ENCODE measurements around the gene AIFM1.

The AIFM1 gene

DNA sequence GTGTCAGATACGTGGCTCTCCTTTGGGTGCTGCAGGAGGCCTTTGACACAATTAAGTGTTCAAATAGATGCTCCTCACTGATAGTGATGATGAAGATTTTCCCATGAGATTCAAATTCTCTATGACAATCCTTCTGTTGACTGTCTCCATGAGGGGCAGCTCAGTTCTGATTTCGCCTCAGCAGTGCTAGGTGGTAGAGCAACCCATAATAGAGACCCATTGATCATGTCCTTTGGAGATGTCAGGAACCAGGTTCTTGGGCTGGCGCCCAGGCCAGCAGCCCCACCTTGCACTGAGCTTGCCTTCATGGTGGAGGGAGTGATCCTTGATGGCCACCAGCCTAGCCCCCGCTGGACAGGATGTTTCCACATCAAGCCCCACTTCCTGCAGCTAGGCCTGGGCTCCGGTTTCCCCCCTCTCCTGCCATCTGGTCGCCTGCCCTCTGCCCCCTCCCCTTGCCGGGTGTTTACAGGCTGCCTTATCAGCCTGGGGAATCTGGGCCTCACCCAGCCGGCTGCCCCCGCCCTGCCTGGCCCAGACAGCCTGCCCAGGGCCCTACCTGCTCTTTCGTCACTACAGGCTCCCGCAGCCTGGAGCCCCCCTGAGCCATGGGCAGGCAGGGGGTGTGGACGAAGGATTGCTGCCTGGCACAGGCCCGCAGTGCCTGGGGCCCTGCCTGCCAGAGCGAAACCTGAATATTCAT is 68.0 kb downstream of the AIFM1 start:
- no peak overlapping the region for H3K27ac ChIP-seq
- no peak for DNase-seq (ENCODE audit: low read depth, low spot score)

DNA sequence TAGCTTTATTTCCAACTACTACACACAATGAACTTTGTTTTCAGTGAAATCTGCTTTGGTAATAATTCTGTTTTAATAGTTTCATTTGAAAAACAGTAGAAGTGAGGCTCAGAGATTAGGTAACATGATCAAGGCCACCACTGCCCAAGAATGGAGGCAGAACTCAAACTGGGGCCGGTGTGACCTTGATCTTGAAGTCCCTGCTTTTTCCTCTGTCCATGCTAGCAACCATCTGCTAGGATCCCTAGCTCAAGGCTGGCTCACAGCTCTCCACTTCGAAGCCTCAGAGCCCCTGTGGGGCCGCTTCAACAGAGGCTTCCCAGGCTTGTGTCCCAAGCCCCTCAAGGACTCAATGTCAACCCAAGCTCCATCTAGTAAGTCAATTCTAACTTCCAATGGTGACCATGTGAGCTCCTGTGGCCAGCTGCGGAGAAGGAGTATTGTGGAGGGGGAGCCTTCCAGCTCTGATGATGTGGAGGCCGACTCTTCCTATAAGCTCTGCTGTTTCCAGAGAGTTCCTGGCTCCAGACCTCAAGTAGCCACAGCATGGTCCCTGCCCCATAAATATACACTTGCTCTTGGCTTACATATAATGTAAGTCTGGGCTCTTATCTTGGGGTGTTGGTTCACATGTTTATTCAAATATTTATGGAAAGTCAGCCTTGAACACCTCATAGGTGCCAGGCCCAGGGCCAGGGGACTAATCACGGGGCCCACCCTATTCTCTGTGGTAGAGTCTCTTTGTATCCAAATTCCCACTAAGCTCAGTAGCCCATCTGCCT is 70.2 kb downstream of the AIFM1 start:
- DNase-seq (ENCODE audit: low read depth, low spot score) = no peak
- no peak overlapping the region for H3K27ac ChIP-seq

DNA sequence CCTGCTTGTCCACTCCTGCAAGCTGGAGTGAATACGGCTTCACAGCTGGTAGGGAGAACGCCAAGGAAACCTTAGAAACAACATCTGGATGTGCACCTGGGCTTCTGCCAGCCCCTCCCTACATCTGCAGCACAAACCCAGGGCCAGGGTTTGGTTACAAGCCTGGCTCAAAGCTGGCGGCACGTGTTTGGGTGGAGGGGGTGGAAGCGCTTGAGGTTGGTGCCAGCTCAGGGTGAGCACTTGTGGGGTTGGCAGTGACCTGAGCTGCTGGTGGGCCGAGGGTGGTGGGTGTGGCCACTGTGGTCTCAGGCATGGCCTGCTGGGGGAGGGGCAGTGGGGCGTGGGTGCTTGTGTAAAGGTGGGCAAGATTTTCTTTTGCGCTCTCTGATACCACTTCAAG is 70.9 kb downstream of the AIFM1 start:
- no peak overlapping the region for H3K27ac ChIP-seq
- no peak for DNase-seq (ENCODE audit: low read depth, low spot score)

DNA sequence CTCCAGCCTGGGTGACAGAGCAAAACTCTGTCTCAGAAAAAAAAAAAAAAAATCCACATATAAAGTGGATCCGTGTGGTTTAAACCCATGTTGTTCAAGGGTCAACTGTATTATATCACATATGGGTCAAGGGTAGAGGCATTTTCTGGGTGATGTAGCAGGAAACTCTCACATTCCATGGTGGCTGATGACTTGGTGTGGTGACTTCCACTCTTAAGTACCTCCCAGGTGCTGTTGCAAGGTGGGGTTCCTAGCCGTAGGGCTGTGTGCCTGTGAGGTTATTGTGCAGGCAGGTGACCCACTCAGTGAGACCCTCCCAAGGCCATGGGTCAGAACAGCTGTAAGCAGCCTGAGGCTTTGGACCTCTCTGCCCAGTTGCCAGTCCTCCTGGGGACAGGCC is 72.4 kb downstream of the AIFM1 start:
- no peak overlapping the region for H3K27ac ChIP-seq

DNA sequence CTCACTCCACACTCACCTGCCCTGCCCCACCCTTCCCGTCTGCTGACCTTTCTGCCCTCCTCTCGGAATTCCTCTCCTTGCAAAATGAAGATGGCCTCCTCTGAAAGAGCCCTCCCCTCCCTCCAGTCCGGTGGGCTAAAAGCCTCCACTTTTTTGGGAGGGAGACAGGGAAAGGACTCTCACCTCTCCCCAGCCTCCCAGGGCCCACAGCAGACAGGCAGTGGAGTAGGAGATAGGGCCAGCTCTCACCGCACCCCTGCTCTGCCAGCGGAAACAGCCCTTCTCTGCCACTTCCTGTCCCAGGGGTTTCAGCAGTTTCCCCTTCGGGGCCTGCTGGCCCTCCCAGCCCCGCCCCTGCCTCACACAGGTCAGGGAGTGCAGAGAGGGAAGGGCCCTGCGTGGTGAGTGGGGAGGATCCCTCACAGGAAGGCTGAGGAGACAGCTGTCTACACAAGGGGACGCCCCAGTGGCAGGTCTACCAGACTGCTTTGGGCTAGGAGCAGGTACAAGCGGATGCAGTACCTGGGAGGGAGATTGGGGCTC is 73.6 kb downstream of the AIFM1 start:
- no peak for DNase-seq (ENCODE audit: low read depth, low spot score)
- no peak overlapping the region for H3K27ac ChIP-seq

More for the DNA sequence above, 72.4 kb downstream of the AIFM1 start:
- no peak for DNase-seq (ENCODE audit: low read depth, low spot score)

DNA sequence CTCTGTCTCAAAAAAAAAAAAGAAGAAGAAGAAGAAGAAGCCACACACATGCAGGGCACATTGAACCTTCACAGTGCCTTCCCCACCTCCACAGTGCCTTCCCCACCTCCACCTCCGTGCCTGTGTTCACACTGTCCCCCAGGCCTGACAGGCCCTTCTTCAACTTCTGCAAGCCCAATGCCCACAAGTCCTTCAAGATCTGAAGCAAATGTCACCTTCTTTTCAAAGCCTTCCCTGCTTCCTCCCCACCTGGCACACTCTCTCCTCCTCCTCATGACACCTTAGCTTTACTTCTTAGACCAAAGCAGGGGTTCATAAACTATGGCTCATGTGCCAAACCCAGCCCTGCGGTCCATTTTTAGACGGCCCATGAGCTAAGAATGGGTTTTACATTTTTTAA is 75.3 kb downstream of the AIFM1 start:
- DNase-seq (ENCODE audit: low read depth, low spot score) = no peak
- no peak overlapping the region for H3K27ac ChIP-seq

DNA sequence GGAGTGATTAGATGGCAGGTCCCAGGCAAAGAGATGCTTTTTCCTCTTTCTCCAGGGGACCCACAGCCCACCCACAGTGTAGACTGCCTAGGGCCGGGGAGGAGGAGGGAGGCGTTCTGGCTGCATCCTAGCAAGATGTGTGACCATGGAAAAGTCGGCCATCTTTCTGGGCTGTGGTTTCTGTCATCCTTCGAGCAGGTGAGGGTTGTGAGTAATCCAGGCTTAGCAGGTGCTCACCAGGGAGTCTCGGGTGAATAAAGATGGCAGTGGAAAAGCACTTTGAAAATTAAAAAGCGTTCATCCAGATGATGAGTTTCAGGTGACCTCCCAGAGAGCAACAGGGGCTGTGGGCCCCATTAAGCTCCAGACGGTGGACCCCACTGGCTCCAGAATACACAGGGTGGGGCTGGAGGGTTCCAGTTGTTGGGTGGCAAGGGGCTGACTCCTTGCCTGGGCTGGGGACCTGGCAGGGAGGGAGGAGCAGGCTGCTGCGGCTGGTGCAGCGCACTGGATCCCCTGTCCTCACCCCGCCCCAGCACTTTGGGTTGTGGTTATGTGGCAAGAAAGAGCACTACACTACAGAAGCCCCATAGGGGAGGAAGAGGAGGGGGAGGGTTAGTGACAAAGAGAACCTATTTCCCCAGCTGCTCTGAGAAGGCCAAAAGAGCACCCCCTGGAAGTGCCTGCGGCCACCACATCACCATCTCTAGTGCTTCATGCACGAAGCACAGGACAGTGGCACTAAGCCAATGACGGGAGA is 79.0 kb downstream of the AIFM1 start:
- DNase-seq (ENCODE audit: low read depth, low spot score) = no peak
- no peak overlapping the region for H3K27ac ChIP-seq

DNA sequence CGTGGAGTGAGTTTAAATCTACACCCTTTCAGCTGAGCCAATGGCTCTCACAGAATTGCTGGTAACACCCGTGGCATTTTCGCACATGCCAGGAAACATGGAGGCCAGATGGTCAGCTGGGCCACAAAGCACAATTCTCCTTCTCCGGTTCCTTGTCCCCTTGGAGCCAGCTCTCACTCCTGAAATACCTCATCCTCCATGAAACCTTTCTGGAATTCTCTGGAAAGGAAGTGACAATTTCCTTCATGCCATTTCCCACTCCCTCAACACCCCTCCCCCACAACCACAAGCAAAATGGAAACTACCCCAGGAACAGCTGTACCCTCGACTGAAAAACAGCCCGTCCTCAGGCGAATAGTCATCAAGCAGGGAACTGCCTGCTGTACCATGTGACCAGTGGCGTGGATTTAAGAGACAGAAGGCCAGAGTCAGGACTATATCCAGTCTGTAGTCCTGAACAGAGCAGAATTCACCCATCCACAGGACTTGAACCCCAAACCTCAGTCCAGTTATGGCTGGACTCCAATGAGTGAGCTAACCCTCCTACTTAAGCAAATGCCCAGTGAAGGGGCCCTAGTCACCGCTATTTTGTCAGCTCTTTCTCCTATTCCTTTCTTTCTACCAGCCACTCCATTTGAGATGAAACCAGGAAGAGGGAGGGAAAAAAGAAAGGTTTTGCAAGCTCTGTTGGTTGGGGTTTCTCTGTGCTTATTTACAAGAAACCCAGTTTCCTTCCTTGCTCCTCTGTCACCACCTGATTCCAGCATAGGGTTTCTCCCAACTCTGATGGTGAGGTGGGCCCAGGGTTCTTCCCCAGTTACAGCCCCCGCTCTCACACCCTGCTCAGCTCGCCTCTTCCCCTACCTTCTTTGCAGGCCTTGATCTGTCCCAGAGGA is 79.8 kb downstream of the AIFM1 start:
- no peak for DNase-seq (ENCODE audit: low read depth, low spot score)
- no peak overlapping the region for H3K27ac ChIP-seq

DNA sequence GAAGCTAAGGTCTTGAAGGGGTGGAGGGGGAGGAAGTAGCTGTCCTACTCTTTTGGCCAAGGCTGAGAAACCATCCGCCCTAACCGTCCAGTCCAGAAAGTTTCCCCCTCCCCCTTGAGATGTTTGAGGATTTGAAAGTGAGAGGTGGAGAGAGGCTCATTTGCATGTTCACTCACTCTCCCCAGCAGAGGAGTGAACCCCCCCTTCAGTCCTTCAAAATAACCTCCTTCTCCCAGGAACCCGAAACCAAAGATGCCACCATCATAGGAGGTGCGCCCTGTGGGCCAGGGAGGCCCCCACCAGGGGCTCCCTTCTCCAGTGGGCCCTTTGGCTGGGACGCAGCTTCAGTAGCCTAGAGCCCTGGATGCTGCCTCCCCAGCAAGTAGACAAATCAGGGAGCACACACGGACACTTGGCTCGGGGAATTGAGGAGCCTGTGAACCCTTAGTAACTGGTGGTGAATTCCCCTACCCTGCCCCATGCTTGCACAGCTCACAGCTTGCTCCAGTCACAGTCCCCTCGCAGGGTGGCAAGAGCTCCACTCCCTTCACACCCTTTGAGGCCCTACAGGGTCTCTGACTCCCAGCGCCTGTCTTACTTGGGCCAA is 80.9 kb downstream of the AIFM1 start:
- H3K27ac ChIP-seq = no peak overlapping the region
- DNase-seq (ENCODE audit: low read depth, low spot score) = no peak

DNA sequence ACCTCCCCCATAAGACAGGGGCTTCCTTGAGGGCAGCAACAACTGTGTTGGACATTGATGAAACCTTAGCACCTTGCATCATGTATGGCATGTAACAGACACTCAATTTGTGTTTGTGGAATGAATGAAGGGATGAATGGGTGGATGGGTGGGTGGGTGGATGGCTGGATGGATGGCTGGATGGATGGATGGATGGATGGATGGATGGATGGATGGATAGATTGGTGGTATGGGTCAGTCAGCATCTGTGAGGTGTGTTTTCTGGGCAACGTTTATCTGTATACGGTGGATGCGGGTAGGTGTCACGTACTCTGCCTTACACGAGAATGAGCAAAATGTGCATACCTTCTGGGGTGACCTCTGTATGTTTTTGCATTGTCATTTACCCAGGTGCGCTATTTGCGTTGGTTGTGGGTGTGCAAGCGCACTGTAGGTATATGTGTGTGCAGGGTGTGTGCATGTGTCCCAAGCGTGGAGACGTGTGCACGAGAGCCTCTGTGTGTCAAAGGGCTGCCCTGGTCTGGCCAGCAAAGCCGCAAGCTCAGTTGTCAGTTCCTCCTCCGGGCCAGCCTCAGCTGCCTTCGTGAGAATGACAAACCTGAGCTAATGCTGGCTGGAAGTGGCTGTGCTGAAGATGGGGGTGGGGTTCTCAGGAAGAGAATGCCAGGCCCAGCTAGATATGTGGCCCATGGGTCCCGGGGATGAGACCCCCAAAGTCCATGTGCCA is 81.8 kb downstream of the AIFM1 start:
- DNase-seq (ENCODE audit: low read depth, low spot score) = no peak

DNA sequence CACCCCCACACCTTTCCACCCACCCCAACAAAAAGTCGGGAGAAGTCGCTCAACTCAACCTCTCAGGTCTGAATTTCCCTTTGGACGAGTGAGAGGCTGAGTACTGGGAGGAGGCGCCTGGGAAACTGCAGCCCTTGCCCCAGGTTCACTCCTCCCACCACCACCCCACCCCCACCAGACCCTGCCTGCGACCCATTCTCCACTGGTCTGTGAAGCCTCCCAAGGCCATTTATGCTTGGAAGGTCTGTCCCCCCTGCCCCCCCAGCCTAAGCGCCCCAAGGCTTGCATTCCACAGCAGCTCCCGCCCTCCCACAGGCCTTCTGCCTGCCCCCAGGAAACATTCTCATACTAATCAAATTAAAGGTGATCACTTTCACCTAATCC is 82.5 kb downstream of the AIFM1 start:
- no peak overlapping the region for H3K27ac ChIP-seq
- no peak for DNase-seq (ENCODE audit: low read depth, low spot score)

More for the DNA sequence above, 81.8 kb downstream of the AIFM1 start:
- no peak overlapping the region for H3K27ac ChIP-seq

DNA sequence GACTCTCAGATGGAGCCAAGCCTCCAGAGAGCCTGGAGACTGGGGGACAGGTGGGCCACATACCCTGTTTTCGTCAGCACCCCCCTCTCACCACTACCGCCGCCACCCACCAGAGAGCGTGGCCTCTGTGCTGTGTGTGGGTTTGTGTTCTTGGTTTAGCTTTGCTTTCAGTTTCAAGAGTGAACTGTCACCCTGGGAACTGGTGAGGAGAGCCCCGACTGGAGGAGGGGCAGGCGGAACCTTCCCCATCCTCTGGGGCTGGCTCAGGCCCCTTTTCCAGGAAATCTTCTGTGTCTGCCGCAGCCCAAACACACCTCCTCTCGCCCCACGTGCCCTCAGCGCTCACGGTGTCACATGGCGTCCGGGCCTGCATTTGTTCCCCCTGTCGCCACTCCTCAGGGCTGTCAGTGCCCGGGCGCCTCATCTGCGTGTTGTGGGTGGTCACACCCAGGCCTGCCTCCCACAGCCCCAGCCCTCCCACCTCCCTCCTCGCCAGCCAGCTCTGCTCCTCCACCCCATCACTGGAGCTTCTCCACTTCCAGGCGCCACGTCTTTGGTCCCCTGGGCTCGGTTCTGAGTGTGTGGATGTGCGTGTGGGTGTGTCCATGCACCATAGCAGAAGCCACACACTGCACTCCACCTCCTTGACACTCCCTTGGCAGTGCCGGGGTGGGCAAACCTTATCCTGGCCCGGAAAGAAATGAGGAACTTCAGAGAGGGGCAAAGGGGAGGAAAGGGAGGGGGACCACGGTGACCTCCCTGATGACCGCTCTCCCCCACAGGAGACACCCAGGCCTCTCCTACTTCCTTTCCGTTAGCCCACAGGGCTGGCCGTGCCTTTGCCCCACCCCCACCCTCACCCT is 83.2 kb downstream of the AIFM1 start:
- H3K27ac ChIP-seq = no peak overlapping the region

DNA sequence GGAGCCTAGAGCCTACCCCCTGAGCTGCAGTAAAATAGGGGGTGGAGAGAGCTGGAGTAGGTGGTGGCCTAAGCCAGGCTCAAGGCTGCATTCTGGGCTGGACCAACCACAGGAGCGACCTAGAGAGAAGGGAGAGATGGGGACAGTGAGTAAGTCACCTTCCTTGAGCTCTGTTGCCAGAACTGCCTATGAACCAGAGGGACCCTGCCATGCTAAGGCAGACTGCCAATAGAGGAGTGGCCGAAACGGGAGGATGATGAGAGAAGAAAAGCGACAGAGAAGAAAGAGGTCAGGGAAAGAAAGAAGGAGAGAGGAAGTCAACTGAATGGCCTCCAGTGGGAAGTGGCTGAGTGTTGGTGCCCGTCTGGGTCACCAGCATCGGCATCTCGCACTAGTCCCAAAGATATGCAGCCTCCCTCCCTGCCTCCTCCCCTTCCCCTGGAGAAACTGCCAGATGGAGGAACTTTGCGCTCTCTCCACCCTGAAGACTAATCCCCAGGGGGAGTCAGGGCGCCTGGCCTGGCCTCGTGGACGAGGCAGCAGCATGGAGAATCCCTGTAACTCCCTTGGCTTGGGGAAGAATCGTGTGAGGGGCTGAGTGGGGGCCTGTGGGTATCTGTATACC is 84.1 kb downstream of the AIFM1 start:
- H3K27ac ChIP-seq = no peak overlapping the region

More for the DNA sequence above, 83.2 kb downstream of the AIFM1 start:
- no peak for DNase-seq (ENCODE audit: low read depth, low spot score)

DNA sequence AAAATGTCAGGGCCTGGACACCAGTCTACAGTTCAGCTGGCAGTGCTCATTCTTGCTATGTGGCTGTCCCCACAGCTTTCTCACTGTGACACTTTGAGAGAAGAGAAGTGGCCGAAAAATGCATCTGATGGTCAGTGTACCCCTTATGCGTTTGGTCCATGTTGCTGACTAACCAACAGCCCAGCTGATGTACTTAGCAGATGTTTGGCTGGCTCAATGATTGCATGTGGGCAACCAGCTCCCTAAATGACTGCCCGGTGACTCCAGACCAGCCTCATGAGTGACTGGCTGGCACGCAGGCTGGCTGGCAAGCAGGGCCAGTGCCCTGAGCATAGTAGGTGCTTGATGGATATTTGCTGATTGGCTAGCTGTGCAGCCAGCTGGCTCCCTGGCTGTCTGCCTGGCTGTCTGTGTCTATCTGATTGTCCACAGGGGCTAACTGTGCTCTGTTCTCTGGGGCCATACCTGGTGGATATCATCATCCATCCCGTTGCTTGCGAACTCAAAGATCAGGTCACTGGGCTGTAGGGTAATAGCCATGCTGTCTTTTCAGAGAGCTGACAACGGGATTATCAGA is 84.8 kb downstream of the AIFM1 start:
- no peak overlapping the region for H3K27ac ChIP-seq
- no peak for DNase-seq (ENCODE audit: low read depth, low spot score)

More for the DNA sequence above, 84.1 kb downstream of the AIFM1 start:
- no peak for DNase-seq (ENCODE audit: low read depth, low spot score)

DNA sequence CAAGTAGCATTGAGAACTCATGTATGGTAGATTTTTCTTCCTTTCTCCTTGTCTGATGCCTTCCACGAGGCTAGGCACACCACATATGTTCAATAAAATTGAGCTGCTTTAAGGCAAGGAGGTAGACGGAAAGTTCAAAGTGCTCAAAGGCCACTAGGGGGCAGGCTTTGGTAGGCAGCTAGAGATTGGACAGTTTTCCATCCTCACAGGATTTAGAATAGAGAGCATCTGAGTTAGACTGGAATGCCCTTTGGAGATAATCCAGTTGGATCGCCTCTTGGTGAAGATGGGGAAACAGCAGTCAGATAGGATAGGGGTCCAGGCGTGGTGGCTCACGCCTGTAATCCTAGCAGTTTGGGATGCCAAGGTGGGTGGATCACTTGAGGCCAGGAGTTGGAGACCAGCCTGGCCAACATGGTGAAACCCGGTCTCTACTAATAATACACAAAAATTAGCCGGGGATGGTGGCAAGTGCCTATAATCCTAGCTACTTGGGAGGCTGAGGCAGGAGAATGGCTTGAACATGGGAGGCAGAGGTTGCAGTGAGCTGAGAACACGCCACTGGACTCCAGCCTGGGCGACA is 85.7 kb downstream of the AIFM1 start:
- no peak for DNase-seq (ENCODE audit: low read depth, low spot score)
- no peak overlapping the region for H3K27ac ChIP-seq
